NCI-H748 treated with DMSO at 0.1 percent for 48 hours (cell line): ENCODE data around the gene RIT1.

ENCODE experiments used
- DNase-seq: peaks from one replicate; lab custom pipeline; 2025; lab: John Stamatoyannopoulos, UW

The RIT1 gene

GRCh38 chr1:155856975-155857930, 53.9 kb downstream of the RIT1 start, which contains the start of gene GON4L:
TSS of gene GON4L (minus strand) at chr1:155857214. CDS start at chr1:155853780, 3,434 bp downstream.
- DNase-seq = peak; percentile 90

- no peak for DNase-seq
Observed at GRCh38 chr1:155856257-155856974, 54.7 kb downstream of the RIT1 start.

GRCh38 chr1:155850345-155850744, 60.8 kb downstream of the RIT1 start:
- DNase-seq = no peak

GRCh38 chr1:155847823-155848529, 63.2 kb downstream of the RIT1 start:
- no peak for DNase-seq
